ENCODE results near the gene PABPN1.

PABPN1 gene

DNA sequence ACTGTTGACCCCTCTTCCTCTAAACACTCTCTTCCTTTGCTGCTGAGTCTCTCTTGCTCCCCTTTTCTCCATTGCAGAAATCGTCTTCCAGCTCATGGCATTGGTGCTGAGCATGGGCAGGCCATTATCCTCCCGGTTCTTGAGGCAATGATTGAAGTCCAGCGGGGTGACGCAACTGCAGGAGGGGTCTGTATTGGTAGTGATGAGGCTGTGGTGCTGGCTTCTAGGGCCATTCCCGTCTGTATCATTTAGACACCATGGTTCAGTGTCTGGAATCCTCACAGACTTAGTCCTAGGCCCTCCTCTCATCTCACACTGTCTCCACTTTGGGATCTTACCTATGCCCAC, 32.1 kb downstream of the PABPN1 start:
- no peak overlapping the region for H3K27ac ChIP-seq
- no peak for TF ChIP-seq ZFX (IDR thresholded peaks at IDR 0.05)
- TF ChIP-seq, protein P1, sequence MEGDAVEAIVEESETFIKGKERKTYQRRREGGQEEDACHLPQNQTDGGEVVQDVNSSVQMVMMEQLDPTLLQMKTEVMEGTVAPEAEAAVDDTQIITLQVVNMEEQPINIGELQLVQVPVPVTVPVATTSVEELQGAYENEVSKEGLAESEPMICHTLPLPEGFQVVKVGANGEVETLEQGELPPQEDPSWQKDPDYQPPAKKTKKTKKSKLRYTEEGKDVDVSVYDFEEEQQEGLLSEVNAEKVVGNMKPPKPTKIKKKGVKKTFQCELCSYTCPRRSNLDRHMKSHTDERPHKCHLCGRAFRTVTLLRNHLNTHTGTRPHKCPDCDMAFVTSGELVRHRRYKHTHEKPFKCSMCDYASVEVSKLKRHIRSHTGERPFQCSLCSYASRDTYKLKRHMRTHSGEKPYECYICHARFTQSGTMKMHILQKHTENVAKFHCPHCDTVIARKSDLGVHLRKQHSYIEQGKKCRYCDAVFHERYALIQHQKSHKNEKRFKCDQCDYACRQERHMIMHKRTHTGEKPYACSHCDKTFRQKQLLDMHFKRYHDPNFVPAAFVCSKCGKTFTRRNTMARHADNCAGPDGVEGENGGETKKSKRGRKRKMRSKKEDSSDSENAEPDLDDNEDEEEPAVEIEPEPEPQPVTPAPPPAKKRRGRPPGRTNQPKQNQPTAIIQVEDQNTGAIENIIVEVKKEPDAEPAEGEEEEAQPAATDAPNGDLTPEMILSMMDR (conservative IDR thresholded peaks at IDR 0.05), result no peak

DNA sequence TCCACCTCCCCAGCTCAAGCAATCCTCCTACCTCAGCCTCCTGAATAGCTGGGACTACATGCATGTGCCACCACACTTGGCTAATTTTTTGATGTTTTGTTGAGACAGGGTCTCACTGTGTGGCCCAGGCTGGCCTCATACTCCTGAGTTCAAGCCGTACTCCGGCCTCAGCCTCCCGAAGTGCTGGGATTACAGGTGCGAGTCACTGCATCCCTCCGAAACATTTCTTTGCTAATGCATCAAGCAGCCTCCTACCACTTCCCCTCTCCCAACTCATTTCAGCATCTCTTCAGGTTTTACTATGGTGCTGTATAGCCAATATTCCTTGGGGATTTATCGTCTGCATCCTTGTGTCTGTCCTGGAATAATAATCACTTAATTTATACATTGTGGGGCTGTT, 33.7 kb downstream of the PABPN1 start:
- TF ChIP-seq ZFX (IDR thresholded peaks at IDR 0.05), result no peak
- no peak overlapping the region for H3K27ac ChIP-seq

DNA sequence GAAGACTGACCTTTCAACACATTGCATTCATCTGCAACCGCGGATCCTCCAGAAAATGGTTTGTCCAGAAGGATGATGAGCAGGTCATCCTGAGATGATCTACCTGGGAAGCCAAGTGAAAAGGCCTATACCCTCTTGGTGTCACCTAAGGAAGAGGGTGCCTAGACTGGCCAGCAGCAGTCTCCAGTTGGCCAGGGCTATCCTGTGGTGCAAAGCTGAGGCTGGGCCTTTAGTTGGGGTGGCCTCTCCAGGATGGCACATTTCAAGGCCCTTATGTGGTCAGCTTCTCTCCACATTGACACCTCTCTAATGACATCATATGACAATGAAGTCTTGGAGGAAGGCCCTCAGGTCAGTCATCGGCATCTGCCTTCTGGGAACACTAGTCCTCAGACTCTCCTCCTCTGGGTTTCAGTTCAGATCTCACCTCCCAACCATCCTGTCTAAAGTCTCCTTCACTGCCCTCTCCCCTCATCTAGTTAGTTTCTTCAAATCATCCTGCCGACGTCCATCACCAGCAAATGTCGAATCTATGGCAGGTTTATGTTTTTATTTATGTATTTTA, 34.7 kb downstream of the PABPN1 start:
- TF ChIP-seq, protein P1 (conservative IDR thresholded peaks at IDR 0.05), result no peak
- no peak for TF ChIP-seq ZFX (IDR thresholded peaks at IDR 0.05)
- no peak overlapping the region for H3K27ac ChIP-seq

DNA sequence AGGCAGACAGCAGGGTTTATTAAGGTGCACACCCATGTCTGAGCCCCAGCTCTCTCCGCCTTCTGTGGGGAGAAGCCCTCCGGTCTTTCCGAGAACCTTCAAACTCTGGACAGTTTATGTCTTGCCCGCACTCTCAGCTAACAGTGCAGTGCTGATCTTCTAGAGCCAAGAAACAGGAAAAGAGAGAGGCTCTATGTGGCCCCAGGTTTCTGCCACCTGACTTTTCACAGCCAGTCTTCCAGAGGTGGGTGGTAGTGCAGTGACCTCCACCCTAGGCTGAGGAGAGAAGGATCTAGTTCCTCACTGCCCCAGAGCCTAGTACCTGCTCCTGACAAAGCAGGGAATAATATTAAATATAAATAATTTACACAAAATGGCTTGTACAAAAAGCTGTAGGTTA, 35.4 kb downstream of the PABPN1 start:
- H3K27ac ChIP-seq, result no peak overlapping the region
- TF ChIP-seq ZFX (IDR thresholded peaks at IDR 0.05), result no peak
- TF ChIP-seq, protein P1 (conservative IDR thresholded peaks at IDR 0.05), result no peak

DNA sequence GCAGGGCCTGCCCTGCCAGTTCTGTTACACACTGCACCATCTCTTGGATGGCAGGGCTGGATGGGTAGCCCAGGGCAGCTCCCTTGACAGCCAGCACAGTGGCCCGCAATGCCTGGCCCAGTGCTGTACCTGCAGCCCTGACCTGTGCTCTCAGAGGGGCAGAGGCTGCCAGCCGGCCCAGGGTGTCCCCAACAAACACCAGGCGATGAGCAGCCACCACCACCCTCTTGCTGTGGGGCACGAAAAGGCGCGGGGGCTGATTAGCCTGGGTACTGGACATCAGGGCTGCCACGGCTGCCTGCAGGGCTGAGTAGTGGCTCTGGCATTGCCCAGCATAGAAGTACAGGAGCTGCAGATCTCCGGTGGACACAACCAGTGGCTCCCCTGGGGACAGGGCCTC, 36.0 kb downstream of the PABPN1 start:
- TF ChIP-seq, protein P1 (conservative IDR thresholded peaks at IDR 0.05), result no peak
- no peak for TF ChIP-seq ZFX (IDR thresholded peaks at IDR 0.05)
- no peak overlapping the region for H3K27ac ChIP-seq

DNA sequence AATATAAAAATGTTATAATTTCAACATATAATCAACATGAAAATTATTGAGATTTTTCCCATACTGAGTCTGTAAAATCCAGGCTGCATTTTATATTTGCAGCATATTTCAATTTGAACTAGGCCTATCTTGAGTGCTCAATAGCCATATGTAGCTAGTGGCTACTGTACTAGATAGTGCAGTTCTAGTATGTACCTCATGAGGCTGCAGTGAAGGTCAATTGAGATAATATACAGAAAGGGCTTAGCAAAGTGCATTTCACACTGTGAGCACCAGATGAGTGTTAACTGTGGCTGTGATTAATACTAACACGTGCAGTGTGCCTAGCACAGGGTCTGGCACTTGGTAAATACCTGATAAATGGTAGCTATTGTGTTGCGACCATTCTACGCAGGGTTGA, 36.8 kb downstream of the PABPN1 start:
- TF ChIP-seq ZFX (IDR thresholded peaks at IDR 0.05), result no peak
- TF ChIP-seq, protein P1 (conservative IDR thresholded peaks at IDR 0.05), result no peak
- no peak overlapping the region for H3K27ac ChIP-seq

DNA sequence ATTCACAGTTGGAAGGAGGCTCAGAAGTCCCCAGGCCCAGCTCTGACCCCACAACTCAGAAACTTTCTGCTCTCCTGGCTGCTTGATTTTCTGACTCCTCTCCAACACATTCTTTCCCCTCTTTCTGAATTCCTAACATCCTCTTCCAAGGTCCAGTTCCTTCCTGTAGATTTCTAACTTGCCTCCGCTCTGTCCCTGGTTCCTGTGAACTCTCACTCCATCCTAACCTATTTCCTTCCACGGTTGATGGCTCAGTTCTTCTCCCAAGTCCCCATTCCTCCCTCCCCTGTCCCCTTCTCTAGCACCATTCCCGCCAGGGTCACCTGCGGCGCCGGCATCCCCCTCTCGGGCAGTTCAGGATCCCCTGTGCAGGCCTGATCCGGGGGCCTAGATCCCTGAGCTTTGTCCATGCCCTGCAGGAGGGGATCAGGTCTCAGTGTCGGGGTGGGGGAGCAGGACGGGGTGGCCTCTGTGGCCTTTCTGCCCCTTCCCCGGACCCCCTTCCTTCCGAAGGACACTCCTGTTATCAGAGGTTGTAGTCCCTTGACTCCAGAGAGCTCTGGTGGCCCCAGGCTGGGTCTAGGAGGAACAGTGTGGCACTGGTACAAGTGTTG, 37.4 kb downstream of the PABPN1 start:
- no peak overlapping the region for H3K27ac ChIP-seq
- TF ChIP-seq, protein P1 (conservative IDR thresholded peaks at IDR 0.05), result no peak
- no peak for TF ChIP-seq ZFX (IDR thresholded peaks at IDR 0.05)

DNA sequence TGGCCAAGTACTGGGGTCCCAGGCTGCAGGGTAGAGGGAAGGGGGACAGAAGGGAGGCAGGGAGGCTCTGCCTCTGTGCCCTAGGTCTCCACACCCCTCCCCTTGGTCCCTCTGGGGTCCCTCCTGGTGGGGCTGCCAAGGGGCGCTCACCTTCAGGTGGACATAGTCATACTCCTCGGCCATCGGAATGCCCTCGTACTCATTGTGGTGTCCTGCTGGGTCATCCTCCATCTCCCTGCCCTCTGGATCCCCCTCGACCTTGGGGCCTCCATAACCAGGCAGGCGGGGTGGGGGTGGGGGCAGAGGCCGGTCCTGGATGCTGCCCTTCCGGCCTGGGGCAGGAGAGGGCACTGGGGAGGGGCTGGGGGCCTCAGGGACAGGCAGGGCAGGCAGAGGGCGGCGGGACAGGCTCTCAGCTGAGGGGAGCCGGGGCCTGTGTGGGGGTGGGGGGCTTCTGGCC, 37.9 kb downstream of the PABPN1 start:
- TF ChIP-seq, protein P1 (conservative IDR thresholded peaks at IDR 0.05), result no peak
- TF ChIP-seq ZFX (IDR thresholded peaks at IDR 0.05), result no peak
- H3K27ac ChIP-seq, result no peak overlapping the region
